ENCODE measurements around the gene GTF2A1. TPM values are rescaled to one million over a fixed set of nuclear protein-coding genes. Genes with fewer than 3 reads are reported as not detected.

Gene GTF2A1
- polyA plus RNA-seq, 1 of the 3 experiments (the other 2 are of a cell fraction) = 7.6 TPM

DNA sequence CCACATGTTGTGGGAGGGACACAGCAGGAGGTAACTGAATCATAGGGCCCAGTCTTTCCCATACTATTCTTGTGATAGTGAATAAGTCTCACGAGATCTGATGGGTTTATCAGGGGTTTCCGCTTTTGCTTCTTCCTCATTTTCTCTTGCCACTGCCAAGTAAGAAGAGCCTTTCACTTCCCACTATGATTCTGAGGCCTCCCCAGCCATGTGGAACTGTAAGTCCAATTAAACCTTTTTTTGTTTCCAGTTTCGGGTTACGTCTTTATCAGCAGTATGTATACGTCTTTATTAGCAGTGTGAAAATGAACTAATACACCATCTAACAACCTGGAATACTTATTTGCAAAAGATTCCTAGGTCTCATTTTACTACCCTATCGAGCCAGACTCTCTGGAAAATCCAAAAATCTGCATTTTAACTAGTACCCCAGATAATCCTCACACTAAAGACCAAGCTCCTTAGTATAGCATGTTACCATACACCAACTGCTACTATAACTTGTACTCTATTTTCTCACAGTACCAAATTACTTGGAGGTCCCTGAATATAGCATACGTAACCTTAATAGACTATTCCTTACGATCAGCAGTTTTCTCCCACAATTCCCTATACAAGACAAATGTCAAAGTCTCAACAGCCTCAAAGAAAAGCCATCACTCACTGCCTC, 11.5 kb downstream of the GTF2A1 start:
- CTCF ChIA-PET = interaction anchor here (3.9 kb wide), 1 partner anchor 38 kb away, joined by 19 read pairs; no protein-coding TSS in a partner anchor
- peaks cover 3% of the 10 kb centered on the region for H3F3A ChIP-seq (replicated peaks; ENCODE audit: insufficient read depth)
- H4K20me1 ChIP-seq (ENCODE audit: insufficient read depth) = peaks cover 3% of the 10 kb centered on the region; the same call in 1 of the 2 replicates
- POLR2A ChIA-PET = no interaction called here
- H3K9me2 ChIP-seq = no peaks in the 10 kb centered on the region
- DNase-seq = no peak
- H3K79me2 ChIP-seq (ENCODE audit: insufficient read depth) = peaks cover 70% of the 10 kb centered on the region
- H3K27me3 ChIP-seq (ENCODE audit: insufficient read depth) = no peaks in the 10 kb centered on the region
- H3K4me2 ChIP-seq = no peak overlapping the region
- no peak overlapping the region for H3K9ac ChIP-seq
- TF ChIP-seq GATA2 (CRISPR knock-in tag; IDR thresholded peaks at IDR 0.05) (no peak), REST (IDR thresholded peaks at IDR 0.05; ENCODE audit: low read depth, low read length) (no peak), EP300 (IDR thresholded peaks at IDR 0.05; ENCODE audit: borderline replicate concordance in 1 of 2, low read depth in 1 of 2, low read length in 1 of 2) (no peak), MEF2A (IDR thresholded peaks at IDR 0.05; ENCODE audit: borderline replicate concordance, low read depth) (no peak), FOSL2 (IDR thresholded peaks at IDR 0.05; ENCODE audit: borderline replicate concordance, low read depth) (no peak), RXRA (IDR thresholded peaks at IDR 0.05; ENCODE audit: borderline replicate concordance, low read depth) (no peak), NFIC (IDR thresholded peaks at IDR 0.05; ENCODE audit: borderline replicate concordance) (no peak), RAD21 (IDR thresholded peaks at IDR 0.05; ENCODE audit: low read length) (no peak), ZBTB33 (IDR thresholded peaks at IDR 0.05; ENCODE audit: borderline replicate concordance, low read depth) (no peak)
- TF ChIP-seq, protein P1, sequence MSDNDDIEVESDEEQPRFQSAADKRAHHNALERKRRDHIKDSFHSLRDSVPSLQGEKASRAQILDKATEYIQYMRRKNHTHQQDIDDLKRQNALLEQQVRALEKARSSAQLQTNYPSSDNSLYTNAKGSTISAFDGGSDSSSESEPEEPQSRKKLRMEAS (IDR thresholded peaks at IDR 0.05; ENCODE audit: low read depth) = no peak
- TF ChIP-seq, protein P2, sequence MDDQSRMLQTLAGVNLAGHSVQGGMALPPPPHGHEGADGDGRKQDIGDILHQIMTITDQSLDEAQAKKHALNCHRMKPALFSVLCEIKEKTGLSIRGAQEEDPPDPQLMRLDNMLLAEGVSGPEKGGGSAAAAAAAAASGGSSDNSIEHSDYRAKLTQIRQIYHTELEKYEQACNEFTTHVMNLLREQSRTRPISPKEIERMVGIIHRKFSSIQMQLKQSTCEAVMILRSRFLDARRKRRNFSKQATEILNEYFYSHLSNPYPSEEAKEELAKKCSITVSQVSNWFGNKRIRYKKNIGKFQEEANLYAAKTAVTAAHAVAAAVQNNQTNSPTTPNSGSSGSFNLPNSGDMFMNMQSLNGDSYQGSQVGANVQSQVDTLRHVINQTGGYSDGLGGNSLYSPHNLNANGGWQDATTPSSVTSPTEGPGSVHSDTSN (IDR thresholded peaks at IDR 0.05) = no peak
- peaks cover 45 to 68% of the 10 kb centered on the region in 2 experiments for H3K36me3 ChIP-seq (replicated peaks in 1 of 2; ENCODE audit: control insufficient read depth in 1 of 2, insufficient read depth in 2 of 2, low read length in 1 of 2)
- H3K27ac ChIP-seq (ENCODE audit: low read depth in 2 of 2, low read length in 1 of 2) = no peak overlapping the region
- H3K4me3 ChIP-seq (ENCODE audit: low read depth in 2 of 2, low read length in 1 of 2) = no peak overlapping the region
- 84% methylated on average over 8 of the region's 8 CpGs for WGBS (ENCODE audit: low lambda C conversion rate)
- H3K9me3 ChIP-seq = no peaks in the 10 kb centered on the region
- no peaks in the 10 kb centered on the region for H3K4me1 ChIP-seq (ENCODE audit: control insufficient read depth in 1 of 2, insufficient read depth in 2 of 2, low read depth in 1 of 2, low read length in 1 of 2)
- no peak overlapping the region for H2AFZ ChIP-seq (ENCODE audit: low read depth)

Measured in SK-N-SH (cell line).